Ovary (tissue), 9 donors: ENCODE results near the gene CDH22. TPM values are rescaled to one million over a fixed set of nuclear protein-coding genes. Genes with fewer than 3 reads are reported as not detected.

Experiments
- DNase-seq, 5 donors: peaks; one replicate each; pipeline ENCODE4 v3.0.0-alpha.2; 2019 to 2020
- H3K27ac ChIP-seq, 2 donors: fragments of 200-600 bp; one replicate each; pipeline versions ENCODE4 v1.5.1 to v1.8.0; 2019 to 2022
- H3K27me3 ChIP-seq: fragments of 200-600 bp; one replicate; pipeline ENCODE4 v1.8.0; 2022
- H3K36me3 ChIP-seq: fragments of 200-600 bp; sonication (generic); one replicate; pipeline ENCODE4 v1.5.1; 2019
- H3K4me1 ChIP-seq: one replicate; pipeline ENCODE4 v1.8.1; 2013; ENCODE audit warnings: mild to moderate bottlenecking, moderate library complexity; ENCODE audit not compliant: insufficient read depth
- H3K4me3 ChIP-seq: fragments of 200-600 bp; sonication (generic); one replicate; pipeline ENCODE4 v1.5.1; 2017
- H3K9me3 ChIP-seq, 2 donors: fragments of 200-600 bp in 1 of 2; sonication (generic) in 1 of 2; one replicate each; pipeline versions ENCODE4 v1.5.1 to v1.8.1; 2013 to 2019; ENCODE audit warnings: mild to moderate bottlenecking in 1 of 2, moderate library complexity in 1 of 2
- EP300 ChIP-seq: sonication (generic); formaldehyde crosslinking; IDR thresholded peaks from one replicate; pipeline ENCODE4 v1.6.1; 2017; ENCODE audit warnings: antibody characterized with exemption
- POLR2A ChIP-seq: fragments of 450-650 bp; IDR thresholded peaks from one replicate; pipeline ENCODE4 v1.6.1; 2017; ENCODE audit warnings: antibody characterized with exemption, mild to moderate bottlenecking, moderate library complexity
- WGBS, 3 donors: extraction: QIAGEN DNeasy Blood & Tissue Kit in 1 of 3; methylation state at CpG; one replicate each; pipeline versions ENCODE4 v1.1.5 to v1.1.7; 2013 to 2017; 5-methylcytosine and 5-hydroxymethylcytosine counted together
- intact Hi-C, 4 donors: fragments of 100-400 bp; cut with DNase I; formaldehyde crosslinking; loops; one replicate each; pipeline versions ENCODE4 v1.11.0 to v1.15.1; 2022 to 2023
- polyA plus RNA-seq, 2 donors: library from polyadenylated mRNA; stranded (reverse); fragments of 200-250 nt in 1 of 2; fragments of 350-450 nt in 1 of 2; fragmentation: Illumina TruSeq in 1 of 2; extraction: RNeasy Lipid Tissue Mini Kit (QIAGEN cat#74804) in 1 of 2; gene quantifications; one replicate each; pipeline ENCODE4 v1.2.3, GENCODE V29; 2013 to 2014
- total RNA-seq, 7 donors: library from RNA; depleted of rRNA in 2 of 7; stranded (reverse); fragments of >200 nt in 2 of 7; fragmentation: NEBNext Ultra II Directional in 3 of 7; extraction: Animal tissue kit (Norgen Biotek cat#: 25700) in 3 of 7; gene quantifications; one replicate each; pipeline versions ENCODE4 v1.1.0 to v1.2.4, GENCODE V29; 2016 to 2023
- TF ChIP-seq, protein P1 (sequence below), 3 donors: fragments of 450-650 bp in 2 of 3; fragments of 200-600 bp in 1 of 3; IDR thresholded peaks; one replicate each; pipeline versions ENCODE4 v1.5.1 to v1.8.0; 2016 to 2022; ENCODE audit warnings: antibody characterized with exemption in 3 of 3, mild to moderate bottlenecking in 1 of 3
- donor health status: DM: no; HTN: no; CAD: no; lungs with moderate emphysema.
- donor health status: DM: no; HTN: no; CAD: no.
- donor health status: Bipolar disorder and iron deficiency.
- donor health status: DM: yes; HTN: yes; CAD: no.
- donor health status: DM: no; HTN: no; CAD: no.
- donor health status: DM: yes; HTN: yes; CAD: no.

CDH22 gene
- total and polyA plus RNA-seq, 9 donors: 0.10 to 1.5 (median 0.36) TPM

GRCh38 chr20:46333161-46333991 is 25.1 kb upstream of the CDH22 start:
- Histone ChIP-seq H3K9me3 (no peaks in the 10 kb centered on the region), H3K4me1 (no peaks in the 10 kb centered on the region), H3K4me3 (no peak overlapping the region), H3K36me3 (no peaks in the 10 kb centered on the region), H3K27me3 (no peaks in the 10 kb centered on the region), H3K27ac (no peak overlapping the region)
- no peak for DNase-seq
- TF ChIP-seq POLR2A: no peak
- TF ChIP-seq EP300: no peak
- intact Hi-C loops: no loop called here
- 56 to 71% (median 64%) methylated on average over 8 of the region's 8 CpGs for WGBS, 3 donors

DNA sequence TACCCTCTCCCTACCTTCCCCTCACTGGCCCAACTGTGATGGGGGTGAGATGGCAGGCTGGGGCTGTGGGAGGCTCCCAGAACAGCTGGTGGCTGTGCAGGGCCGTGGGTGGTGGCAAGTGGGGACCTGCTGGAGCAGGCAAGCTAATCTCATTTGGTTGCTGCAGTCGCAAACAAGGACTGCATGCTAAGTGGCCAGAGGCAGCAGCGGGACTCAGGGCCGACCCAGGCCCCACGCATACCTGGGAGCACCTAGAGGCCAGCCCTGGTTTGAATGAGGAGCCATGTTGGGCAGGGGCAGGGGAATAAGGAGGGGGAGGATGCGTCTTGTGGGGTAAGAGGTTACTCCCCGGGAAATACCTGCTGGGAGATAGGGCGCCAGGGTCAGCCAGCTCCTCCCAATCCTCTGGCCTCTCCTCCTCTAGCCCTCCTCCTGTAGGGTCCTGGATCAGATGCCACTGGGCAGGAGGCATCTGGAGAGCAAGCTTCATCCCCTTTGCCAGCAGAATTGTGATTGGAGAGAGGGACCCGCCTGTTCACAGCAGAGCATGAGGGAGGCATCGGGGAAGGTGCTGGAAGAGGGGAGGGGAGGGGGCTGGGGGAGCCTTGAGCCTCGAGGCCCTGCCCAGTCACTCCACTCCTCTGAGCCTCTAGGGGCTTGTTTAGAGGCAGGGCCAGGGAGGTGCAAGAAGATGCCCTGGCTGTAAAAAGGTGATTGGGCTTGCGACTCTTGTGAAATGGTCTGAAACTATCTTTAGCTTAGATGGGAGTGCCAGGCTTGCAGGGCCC is 24.3 kb upstream of the CDH22 start:
- Histone ChIP-seq H3K27ac (no peak overlapping the region), H3K4me1 (no peaks in the 10 kb centered on the region), H3K4me3 (no peak overlapping the region), H3K27me3 (no peaks in the 10 kb centered on the region), H3K9me3 (no peaks in the 10 kb centered on the region), H3K36me3 (no peaks in the 10 kb centered on the region)
- intact Hi-C loops: no loop called here
- no peak for DNase-seq
- TF ChIP-seq, protein P1, sequence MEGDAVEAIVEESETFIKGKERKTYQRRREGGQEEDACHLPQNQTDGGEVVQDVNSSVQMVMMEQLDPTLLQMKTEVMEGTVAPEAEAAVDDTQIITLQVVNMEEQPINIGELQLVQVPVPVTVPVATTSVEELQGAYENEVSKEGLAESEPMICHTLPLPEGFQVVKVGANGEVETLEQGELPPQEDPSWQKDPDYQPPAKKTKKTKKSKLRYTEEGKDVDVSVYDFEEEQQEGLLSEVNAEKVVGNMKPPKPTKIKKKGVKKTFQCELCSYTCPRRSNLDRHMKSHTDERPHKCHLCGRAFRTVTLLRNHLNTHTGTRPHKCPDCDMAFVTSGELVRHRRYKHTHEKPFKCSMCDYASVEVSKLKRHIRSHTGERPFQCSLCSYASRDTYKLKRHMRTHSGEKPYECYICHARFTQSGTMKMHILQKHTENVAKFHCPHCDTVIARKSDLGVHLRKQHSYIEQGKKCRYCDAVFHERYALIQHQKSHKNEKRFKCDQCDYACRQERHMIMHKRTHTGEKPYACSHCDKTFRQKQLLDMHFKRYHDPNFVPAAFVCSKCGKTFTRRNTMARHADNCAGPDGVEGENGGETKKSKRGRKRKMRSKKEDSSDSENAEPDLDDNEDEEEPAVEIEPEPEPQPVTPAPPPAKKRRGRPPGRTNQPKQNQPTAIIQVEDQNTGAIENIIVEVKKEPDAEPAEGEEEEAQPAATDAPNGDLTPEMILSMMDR (IDR thresholded peaks at IDR 0.05): no peak
- no peak for TF ChIP-seq POLR2A
- TF ChIP-seq EP300: no peak
- WGBS, 3 donors: 52 to 58% (median 55%) methylated on average over 12 of the region's 12 CpGs

DNA sequence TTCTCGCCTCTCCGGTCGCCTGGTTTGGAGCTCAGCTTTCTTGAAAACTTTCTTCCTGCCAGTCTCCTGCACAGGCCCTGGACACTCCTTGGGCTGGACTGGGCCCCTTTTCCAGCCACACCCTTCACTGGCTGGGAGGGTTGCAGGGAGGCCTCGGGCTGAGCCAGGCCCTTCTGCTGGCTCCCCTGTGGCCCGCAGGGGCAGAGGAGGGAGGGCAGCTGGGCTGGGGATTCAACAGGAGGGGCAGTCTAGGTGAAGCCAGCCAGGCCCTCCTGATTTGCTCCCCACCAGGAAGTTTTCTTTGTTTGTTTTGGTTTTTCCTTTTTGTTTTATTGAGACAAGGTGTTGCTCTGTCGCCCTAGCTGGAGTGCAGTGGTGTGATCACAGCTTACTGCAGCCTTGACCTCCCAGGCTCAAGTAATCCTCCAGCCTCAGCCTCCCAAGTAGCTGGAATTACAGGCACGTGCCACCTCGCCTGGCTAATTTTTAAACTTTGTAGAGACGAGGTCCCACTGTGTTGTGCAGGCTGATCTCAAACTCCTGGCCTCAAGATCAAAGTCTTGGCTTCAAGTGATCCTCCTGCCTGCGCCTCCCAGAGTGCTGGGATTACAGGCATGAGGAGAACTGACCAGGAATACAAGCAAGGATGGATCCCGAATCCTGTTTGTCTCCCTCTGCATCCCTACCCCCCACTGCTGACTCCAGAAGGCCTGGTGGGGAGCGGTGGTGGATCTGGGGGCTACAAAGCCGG is 23.5 kb upstream of the CDH22 start:
- 59 to 63% (median 60%) methylated on average over 13 of the region's 13 CpGs for WGBS, 3 donors
- H3K4me1 ChIP-seq: no peaks in the 10 kb centered on the region
- H3K27ac ChIP-seq: no peak overlapping the region
- intact Hi-C loops: no loop called here
- no peak overlapping the region for H3K4me3 ChIP-seq
- no peaks in the 10 kb centered on the region for H3K36me3 ChIP-seq
- no peaks in the 10 kb centered on the region for H3K27me3 ChIP-seq
- TF ChIP-seq, protein P1 (IDR thresholded peaks at IDR 0.05): no peak
- TF ChIP-seq EP300 (no peak), POLR2A (no peak)
- H3K9me3 ChIP-seq: no peaks in the 10 kb centered on the region
- DNase-seq: no peak

DNA sequence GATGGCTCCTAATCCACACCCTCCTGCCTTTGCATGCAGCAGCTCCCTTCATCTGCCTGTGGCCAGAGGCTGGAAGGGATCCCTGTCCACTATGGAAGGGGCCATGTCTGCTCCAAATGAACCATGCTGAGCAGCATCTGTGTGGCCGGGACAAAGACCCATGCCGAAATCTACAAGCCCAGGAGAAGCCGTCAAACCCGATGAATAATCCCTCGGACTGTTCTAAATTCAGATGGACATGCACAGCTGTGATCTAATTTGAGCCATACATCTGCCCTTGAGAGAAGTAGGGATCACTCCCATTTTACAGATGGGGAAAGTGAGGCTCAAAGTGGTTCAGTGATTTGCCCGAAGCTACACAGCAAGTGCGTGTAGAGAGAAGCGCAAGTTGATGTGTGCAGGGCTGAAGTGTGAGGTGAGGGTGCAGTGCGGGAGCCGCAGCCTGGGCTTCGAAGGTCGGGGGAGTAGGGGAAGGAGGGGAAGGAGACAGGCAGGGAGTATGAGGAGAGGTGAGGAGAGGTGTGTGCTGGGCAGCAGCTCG is 22.6 kb upstream of the CDH22 start:
- no peak overlapping the region for H3K27ac ChIP-seq
- 64 to 72% (median 68%) methylated on average over 13 of the region's 13 CpGs for WGBS, 3 donors
- H3K4me3 ChIP-seq: no peak overlapping the region
- no peaks in the 10 kb centered on the region for H3K4me1 ChIP-seq
- H3K27me3 ChIP-seq: no peaks in the 10 kb centered on the region
- DNase-seq: no peak
- no peaks in the 10 kb centered on the region for H3K9me3 ChIP-seq
- no peaks in the 10 kb centered on the region for H3K36me3 ChIP-seq
- intact Hi-C loops: no loop called here
- TF ChIP-seq POLR2A (no peak), EP300 (no peak)
- TF ChIP-seq, protein P1 (IDR thresholded peaks at IDR 0.05): no peak
